ENCODE measurements around the gene GPATCH8.

DNA sequence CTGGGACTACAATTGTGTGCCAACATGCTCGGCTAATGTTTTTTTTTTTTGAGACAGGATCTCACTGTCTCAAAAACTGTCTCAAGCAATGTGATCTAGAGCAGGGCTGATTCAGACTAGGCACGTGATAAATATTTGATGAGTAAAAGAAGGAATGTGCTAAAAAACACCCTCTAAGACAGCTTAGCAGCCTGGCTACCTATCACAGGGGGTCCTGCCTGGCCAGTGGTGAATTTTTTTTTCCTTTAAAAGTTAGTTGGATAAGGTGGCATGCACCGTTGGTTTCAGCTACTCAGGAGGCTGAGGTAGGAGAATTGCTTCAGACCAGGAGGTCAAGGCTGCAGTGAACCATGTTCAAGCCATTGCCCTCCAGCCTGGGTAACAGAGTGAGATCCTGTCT is 14.8 kb upstream of the GPATCH8 start:
- TF ChIP-seq, protein P1, sequence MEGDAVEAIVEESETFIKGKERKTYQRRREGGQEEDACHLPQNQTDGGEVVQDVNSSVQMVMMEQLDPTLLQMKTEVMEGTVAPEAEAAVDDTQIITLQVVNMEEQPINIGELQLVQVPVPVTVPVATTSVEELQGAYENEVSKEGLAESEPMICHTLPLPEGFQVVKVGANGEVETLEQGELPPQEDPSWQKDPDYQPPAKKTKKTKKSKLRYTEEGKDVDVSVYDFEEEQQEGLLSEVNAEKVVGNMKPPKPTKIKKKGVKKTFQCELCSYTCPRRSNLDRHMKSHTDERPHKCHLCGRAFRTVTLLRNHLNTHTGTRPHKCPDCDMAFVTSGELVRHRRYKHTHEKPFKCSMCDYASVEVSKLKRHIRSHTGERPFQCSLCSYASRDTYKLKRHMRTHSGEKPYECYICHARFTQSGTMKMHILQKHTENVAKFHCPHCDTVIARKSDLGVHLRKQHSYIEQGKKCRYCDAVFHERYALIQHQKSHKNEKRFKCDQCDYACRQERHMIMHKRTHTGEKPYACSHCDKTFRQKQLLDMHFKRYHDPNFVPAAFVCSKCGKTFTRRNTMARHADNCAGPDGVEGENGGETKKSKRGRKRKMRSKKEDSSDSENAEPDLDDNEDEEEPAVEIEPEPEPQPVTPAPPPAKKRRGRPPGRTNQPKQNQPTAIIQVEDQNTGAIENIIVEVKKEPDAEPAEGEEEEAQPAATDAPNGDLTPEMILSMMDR (optimal IDR thresholded peaks at IDR 0.05 in 1 of 3, IDR thresholded peaks at IDR 0.05 in 1 of 3, conservative IDR thresholded peaks at IDR 0.05 in 1 of 3; ENCODE audit: extremely low read depth in 1 of 3, insufficient read depth in 2 of 3, low read length in 3 of 3), result no peak
- no peak for TF ChIP-seq EZH2 (IDR thresholded peaks at IDR 0.05; ENCODE audit: low read length)

All from keratinocyte (primary cell).